Peyer's patch (tissue), 4 donors: ENCODE measurements around the gene SH3BGRL.

ENCODE experiments used
- POLR2A ChIP-seq, 2 donors: fragments of 450-650 bp; IDR thresholded peaks; one replicate each; pipeline ENCODE4 v1.5.1; 2017; ENCODE audit warnings: antibody characterized with exemption in 2 of 2, mild to moderate bottlenecking in 2 of 2, moderate library complexity in 2 of 2
- TF ChIP-seq, protein P1 (sequence below), 6 experiments: fragments of 450-650 bp in 4 of 6; fragments of 200-600 bp in 2 of 6; sonication (generic) in 1 of 6; IDR thresholded peaks; one replicate each; pipeline ENCODE4 v1.5.1; 2017 to 2019; ENCODE audit warnings: antibody characterized with exemption in 6 of 6, mild to moderate bottlenecking in 3 of 6, moderate library complexity in 1 of 6

DNA sequence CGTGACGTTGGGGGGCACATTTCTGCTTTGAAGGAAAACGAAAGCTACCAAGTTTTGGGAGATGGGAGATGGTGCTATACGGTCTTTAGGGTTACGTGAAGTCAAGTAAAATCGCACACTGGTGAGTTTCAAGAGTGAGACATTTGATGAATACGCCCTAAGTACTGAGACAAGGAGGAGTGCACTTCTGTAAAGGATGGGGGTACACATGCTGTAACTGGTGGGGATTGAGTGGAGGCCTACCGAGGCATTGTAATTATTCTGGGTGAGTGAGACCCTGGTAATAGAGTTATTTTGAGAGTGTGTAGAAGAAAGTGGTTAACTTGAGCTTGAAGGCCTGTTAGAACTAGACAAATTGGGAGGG is 536 bp downstream of the SH3BGRL start:
- TF ChIP-seq, protein P1, sequence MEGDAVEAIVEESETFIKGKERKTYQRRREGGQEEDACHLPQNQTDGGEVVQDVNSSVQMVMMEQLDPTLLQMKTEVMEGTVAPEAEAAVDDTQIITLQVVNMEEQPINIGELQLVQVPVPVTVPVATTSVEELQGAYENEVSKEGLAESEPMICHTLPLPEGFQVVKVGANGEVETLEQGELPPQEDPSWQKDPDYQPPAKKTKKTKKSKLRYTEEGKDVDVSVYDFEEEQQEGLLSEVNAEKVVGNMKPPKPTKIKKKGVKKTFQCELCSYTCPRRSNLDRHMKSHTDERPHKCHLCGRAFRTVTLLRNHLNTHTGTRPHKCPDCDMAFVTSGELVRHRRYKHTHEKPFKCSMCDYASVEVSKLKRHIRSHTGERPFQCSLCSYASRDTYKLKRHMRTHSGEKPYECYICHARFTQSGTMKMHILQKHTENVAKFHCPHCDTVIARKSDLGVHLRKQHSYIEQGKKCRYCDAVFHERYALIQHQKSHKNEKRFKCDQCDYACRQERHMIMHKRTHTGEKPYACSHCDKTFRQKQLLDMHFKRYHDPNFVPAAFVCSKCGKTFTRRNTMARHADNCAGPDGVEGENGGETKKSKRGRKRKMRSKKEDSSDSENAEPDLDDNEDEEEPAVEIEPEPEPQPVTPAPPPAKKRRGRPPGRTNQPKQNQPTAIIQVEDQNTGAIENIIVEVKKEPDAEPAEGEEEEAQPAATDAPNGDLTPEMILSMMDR (IDR thresholded peaks at IDR 0.05): no peak
- TF ChIP-seq POLR2A (IDR thresholded peaks at IDR 0.05): no peak
